ENCODE data around the gene HMG20A. TPM values are rescaled to one million over a fixed set of nuclear protein-coding genes. Genes with fewer than 3 reads are reported as not detected.

HMG20A gene
- total and polyA plus RNA-seq, 2 experiments from 2014 or later: 40.0 to 45.6 TPM

GRCh38 chr15:77425104-77425503 lies 4.4 kb downstream of the HMG20A start:
- DNase-seq (ENCODE audit: low read depth in 1 of 2, low spot score in 1 of 2): no peak

GRCh38 chr15:77426377-77426776 lies 5.7 kb downstream of the HMG20A start:
- no peaks in the 10 kb centered on the region for H3K27me3 ChIP-seq
- H3K36me3 ChIP-seq: no peaks in the 10 kb centered on the region
- no peak for DNase-seq (ENCODE audit: low read depth in 1 of 2, low spot score in 1 of 2)
- H3K27ac ChIP-seq: no peak overlapping the region
- H3K9me3 ChIP-seq (ENCODE audit: low read depth): no peaks in the 10 kb centered on the region
- peaks cover 14% of the 10 kb centered on the region for H3K4me1 ChIP-seq (ENCODE audit: low read depth)
- H3K4me3 ChIP-seq: no peak overlapping the region
- TF ChIP-seq, protein P1, sequence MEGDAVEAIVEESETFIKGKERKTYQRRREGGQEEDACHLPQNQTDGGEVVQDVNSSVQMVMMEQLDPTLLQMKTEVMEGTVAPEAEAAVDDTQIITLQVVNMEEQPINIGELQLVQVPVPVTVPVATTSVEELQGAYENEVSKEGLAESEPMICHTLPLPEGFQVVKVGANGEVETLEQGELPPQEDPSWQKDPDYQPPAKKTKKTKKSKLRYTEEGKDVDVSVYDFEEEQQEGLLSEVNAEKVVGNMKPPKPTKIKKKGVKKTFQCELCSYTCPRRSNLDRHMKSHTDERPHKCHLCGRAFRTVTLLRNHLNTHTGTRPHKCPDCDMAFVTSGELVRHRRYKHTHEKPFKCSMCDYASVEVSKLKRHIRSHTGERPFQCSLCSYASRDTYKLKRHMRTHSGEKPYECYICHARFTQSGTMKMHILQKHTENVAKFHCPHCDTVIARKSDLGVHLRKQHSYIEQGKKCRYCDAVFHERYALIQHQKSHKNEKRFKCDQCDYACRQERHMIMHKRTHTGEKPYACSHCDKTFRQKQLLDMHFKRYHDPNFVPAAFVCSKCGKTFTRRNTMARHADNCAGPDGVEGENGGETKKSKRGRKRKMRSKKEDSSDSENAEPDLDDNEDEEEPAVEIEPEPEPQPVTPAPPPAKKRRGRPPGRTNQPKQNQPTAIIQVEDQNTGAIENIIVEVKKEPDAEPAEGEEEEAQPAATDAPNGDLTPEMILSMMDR (IDR thresholded peaks at IDR 0.05; ENCODE audit: low read depth, low read length): no peak

More at GRCh38 chr15:77425104-77425503, 4.4 kb downstream of the HMG20A start:
- H3K4me1 ChIP-seq (ENCODE audit: low read depth): peaks cover 14% of the 10 kb centered on the region
- H3K36me3 ChIP-seq: no peaks in the 10 kb centered on the region
- H3K27ac ChIP-seq: no peak overlapping the region
- no peaks in the 10 kb centered on the region for H3K9me3 ChIP-seq (ENCODE audit: low read depth)
- no peaks in the 10 kb centered on the region for H3K27me3 ChIP-seq
- no peak overlapping the region for H3K4me3 ChIP-seq
- TF ChIP-seq, protein P1 (IDR thresholded peaks at IDR 0.05; ENCODE audit: low read depth, low read length): no peak

GRCh38 chr15:77426871-77427270 lies 6.2 kb downstream of the HMG20A start:
- TF ChIP-seq, protein P1 (IDR thresholded peaks at IDR 0.05; ENCODE audit: low read depth, low read length): no peak
- no peak for DNase-seq (ENCODE audit: low read depth in 1 of 2, low spot score in 1 of 2)
- Histone ChIP-seq H3K4me3 (no peak overlapping the region), H3K27ac (no peak overlapping the region), H3K36me3 (no peaks in the 10 kb centered on the region), H3K9me3 (ENCODE audit: low read depth) (no peaks in the 10 kb centered on the region), H3K4me1 (ENCODE audit: low read depth) (peaks cover 14% of the 10 kb centered on the region), H3K27me3 (no peaks in the 10 kb centered on the region)

DNA sequence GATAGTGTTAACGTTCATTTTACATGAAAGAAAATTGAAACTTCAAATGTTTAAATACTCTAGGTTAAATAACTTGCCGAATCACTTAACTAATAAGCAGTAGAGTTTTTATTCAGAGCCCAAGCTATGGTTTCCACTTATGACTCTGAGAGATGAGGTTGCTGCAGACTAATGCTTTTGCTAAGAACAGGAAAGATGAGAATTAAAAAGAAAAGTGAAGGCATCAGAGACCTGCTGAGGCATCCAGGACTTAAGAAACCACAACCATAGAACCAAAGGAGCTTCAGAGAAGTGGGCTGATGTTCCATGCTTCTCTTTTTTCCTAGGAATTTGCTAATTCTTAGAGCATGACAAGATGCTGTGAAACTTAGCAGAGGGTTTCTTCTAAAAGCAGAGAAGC lies 9.5 kb downstream of the HMG20A start:
- H3K36me3 ChIP-seq: no peaks in the 10 kb centered on the region
- H3K27me3 ChIP-seq: no peaks in the 10 kb centered on the region
- no peaks in the 10 kb centered on the region for H3K4me1 ChIP-seq (ENCODE audit: low read depth)
- no peak overlapping the region for H3K4me3 ChIP-seq
- TF ChIP-seq, protein P1 (IDR thresholded peaks at IDR 0.05; ENCODE audit: low read depth, low read length): no peak
- no peaks in the 10 kb centered on the region for H3K9me3 ChIP-seq (ENCODE audit: low read depth)
- H3K27ac ChIP-seq: no peak overlapping the region
- no peak for DNase-seq (ENCODE audit: low read depth in 1 of 2, low spot score in 1 of 2)

DNA sequence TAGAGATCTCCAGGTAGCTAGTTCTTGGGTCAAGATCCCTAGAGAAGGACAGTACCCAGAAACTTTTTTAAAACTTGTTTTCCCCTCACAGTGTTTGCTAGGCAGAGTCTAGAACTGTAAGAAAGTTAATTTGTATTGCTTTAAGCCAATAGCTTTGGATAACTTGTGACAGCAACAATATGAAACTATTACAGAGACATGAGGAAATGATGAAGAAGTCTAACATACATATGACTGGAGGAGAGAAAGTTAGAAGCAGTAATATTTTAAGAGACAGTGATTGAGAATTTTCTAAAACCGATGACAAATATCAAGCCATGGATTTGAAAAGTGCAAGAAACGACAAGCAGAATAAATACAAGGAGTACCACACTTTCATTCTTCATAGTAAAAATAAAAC lies 10.0 kb downstream of the HMG20A start:
- no peaks in the 10 kb centered on the region for H3K9me3 ChIP-seq (ENCODE audit: low read depth)
- no peak overlapping the region for H3K4me3 ChIP-seq
- no peak overlapping the region for H3K27ac ChIP-seq
- H3K36me3 ChIP-seq: no peaks in the 10 kb centered on the region
- TF ChIP-seq, protein P1 (IDR thresholded peaks at IDR 0.05; ENCODE audit: low read depth, low read length): no peak
- DNase-seq (ENCODE audit: low read depth in 1 of 2, low spot score in 1 of 2): no peak
- no peaks in the 10 kb centered on the region for H3K4me1 ChIP-seq (ENCODE audit: low read depth)
- no peaks in the 10 kb centered on the region for H3K27me3 ChIP-seq

- H3K36me3 ChIP-seq: no peaks in the 10 kb centered on the region
- no peaks in the 10 kb centered on the region for H3K9me3 ChIP-seq (ENCODE audit: low read depth)
- H3K4me1 ChIP-seq (ENCODE audit: low read depth): peaks cover 4% of the 10 kb centered on the region
- no peak overlapping the region for H3K27ac ChIP-seq
- TF ChIP-seq, protein P1 (IDR thresholded peaks at IDR 0.05; ENCODE audit: low read depth, low read length): no peak
- no peak for DNase-seq (ENCODE audit: low read depth in 1 of 2, low spot score in 1 of 2)
- H3K27me3 ChIP-seq: no peaks in the 10 kb centered on the region
- H3K4me3 ChIP-seq: no peak overlapping the region
These were observed 16.1 kb downstream of the HMG20A start for GRCh38 chr15:77436822-77437221.

Data from cardiac muscle cell (in vitro differentiated cells and primary cell).